Subcutaneous adipose tissue (tissue), 4 donors: ENCODE measurements around the gene LIX1L. TPM values are rescaled to one million over a fixed set of nuclear protein-coding genes. Genes with fewer than 3 reads are reported as not detected.

Experiments used
- total RNA-seq, 4 donors: library from RNA; depleted of rRNA; stranded (reverse); fragments of >200 nt; gene quantifications; one replicate each; pipeline ENCODE4 v1.1.0, GENCODE V29; 2016
- TF ChIP-seq, protein P1 (sequence below): fragments of 450-650 bp; IDR thresholded peaks from one replicate; pipeline ENCODE4 v1.5.1; 2016; ENCODE audit warnings: low read depth, mild to moderate bottlenecking, control low read depth, antibody characterized with exemption, moderate library complexity

Gene LIX1L
- total RNA-seq, 4 donors from 2014 or later = 21.4 to 26.4 (median 22.5) TPM

DNA sequence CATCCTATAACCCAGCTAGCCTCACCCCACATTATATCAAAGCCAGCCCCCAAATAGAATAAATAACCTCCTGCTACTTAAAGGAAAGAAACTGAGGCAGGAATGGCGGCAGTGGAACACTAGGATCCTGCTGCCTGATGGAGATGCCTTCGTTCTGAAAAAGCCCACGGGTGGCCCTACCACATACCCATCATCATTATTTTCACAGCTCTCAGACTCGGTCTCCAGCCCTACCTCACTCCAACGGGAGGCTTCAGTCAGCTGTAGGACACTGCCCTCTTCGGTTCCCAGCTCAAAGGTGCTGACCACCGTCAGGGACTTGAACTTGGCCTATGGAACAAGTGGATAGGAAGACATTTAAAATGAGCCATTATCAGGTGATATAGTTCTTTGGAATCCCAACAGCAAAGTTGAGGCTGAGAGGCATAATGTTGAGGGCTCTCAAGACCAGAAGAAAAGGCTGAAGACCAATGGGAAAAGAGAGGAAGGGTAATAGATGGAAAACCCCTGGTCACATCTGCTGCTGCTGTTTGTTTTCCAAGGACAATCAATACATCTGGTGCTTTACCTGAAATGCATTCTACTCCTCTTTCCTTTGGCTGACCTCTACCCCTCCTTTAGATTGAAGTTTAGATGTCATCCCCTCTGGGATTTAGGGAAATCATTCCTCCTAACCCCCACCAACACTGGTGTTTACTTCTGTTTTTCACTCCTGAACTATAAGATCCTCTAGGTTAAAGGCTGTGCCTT lies 64.3 kb downstream of the LIX1L start:
- TF ChIP-seq, protein P1, sequence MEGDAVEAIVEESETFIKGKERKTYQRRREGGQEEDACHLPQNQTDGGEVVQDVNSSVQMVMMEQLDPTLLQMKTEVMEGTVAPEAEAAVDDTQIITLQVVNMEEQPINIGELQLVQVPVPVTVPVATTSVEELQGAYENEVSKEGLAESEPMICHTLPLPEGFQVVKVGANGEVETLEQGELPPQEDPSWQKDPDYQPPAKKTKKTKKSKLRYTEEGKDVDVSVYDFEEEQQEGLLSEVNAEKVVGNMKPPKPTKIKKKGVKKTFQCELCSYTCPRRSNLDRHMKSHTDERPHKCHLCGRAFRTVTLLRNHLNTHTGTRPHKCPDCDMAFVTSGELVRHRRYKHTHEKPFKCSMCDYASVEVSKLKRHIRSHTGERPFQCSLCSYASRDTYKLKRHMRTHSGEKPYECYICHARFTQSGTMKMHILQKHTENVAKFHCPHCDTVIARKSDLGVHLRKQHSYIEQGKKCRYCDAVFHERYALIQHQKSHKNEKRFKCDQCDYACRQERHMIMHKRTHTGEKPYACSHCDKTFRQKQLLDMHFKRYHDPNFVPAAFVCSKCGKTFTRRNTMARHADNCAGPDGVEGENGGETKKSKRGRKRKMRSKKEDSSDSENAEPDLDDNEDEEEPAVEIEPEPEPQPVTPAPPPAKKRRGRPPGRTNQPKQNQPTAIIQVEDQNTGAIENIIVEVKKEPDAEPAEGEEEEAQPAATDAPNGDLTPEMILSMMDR = no peak

DNA sequence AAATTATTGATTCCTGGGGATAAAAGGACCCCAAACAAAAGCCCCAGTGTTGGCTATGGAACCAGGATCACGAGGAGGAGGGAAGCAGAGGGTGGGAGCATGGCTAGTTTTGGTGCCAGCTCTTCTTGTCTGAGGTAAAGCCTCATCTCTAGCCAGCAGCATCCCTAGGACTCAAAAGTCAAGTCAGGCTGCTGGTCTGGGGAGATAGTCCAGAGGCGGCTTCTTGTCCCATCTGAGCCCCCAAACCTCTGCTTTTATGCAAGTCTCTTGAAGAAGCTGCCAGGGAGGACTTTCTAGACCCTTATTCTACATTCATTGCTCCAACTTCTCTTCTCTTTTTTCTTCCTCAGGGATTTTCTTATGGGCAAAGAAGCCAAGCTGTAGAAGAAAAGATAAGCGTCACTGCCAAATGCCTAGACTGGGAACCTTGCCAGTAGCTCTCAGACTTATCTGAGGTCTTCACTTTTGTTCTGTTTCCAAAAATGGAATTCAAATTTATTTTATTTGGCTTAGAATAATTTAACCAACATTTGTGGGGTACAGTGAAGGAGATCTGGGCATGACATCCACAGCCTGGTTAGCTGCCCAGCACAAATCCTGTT lies 65.2 kb downstream of the LIX1L start:
- TF ChIP-seq, protein P1 = no peak

DNA sequence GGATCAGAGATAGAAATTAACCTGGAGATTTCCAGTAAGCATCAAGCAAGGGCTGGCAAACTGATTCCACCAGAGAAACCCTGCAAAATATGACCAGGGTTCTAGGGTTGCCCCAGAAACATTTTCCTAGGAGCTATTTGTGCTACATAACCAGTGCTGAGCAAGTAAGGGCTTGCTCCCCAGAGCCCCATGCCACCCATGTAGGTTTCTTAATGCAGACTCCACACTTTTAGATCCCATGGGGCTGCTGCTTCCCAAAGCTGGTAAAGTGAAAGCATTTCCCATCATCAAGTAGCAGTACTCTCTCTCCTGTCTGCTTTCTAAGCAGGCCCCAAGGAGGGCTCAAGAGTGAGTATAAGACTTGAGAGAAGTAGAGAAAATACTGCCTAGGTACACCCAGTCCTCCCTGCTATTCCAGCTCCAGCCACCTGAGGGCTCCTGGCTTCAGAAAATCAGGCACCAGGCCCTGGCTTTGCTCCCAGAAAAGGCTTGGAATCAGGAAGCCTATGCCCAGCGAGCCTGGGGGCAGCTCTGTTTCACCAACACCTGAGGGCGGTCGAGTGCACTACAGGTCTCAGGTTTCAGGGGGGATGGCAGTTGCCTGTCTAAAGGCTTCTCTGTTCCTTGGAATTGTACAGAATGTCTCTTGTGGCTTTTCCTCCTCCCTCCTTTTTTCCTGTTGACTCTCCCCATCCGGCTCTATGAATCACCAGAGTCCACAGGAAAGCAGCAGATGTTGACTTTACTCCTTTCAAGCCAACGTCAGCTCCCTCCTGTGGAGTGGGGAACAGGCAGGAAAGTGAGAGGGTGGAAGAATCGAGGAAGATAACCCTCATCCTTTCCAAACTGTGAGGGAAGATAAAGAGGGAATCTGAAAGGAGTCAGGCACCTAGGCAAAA lies 66.0 kb downstream of the LIX1L start:
- TF ChIP-seq, protein P1 = no peak

DNA sequence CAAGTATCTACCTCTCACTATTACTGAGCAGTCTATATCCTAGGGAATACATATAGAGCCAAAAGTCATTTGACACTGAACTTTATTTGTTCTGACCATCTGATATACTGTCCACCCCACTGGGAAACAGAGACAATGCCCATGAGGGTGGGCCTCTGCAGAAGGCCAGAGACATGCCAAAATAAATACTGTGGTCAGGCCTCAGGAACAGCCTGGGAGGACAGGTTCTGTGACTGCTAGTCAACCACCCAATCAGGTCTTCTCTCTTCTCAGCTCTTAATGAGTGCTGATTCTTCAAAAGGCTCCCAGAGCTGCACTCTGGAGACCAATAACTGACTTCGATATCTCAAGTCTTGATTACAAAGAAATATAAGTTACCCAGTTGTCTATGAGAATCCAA lies 66.7 kb downstream of the LIX1L start:
- TF ChIP-seq, protein P1 = no peak

DNA sequence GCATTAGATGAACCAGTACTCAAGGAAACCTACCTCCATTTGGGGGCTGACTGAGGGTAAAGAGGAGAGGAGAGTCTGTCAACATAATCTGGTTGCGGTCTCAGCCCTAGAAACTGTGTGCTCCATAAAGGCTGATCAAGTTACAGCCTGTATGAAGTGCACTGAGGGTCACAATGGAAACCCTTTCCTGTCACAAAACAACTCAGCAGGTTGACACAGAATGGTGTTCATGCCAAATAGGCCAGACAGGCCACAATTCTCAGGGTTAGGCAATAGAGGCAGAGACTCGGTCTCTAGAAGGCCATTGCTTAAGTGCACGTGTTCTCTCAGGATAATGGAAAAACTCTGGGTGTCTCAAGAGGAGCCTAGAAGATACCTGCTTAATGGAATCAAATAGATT lies 68.1 kb downstream of the LIX1L start:
- TF ChIP-seq, protein P1 = no peak

DNA sequence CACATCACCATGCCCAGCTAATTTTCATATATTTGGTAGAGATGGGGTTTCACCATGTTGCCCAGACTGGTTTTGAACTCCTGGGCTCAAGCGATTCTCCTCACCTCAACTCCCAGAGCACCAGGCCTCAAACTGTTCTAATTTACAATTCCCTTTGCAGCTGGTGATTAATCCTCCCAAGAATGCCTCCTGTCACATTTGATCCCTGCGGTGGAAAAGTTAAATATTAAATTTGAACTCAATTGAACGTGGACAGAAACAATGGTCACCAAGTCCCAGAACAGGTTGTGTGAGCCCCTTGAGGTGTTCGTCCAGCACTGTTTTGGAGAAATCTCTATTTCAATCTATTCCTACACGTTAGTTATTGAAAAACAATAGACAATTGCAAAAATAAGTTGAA lies 70.2 kb downstream of the LIX1L start:
- TF ChIP-seq, protein P1 = no peak

DNA sequence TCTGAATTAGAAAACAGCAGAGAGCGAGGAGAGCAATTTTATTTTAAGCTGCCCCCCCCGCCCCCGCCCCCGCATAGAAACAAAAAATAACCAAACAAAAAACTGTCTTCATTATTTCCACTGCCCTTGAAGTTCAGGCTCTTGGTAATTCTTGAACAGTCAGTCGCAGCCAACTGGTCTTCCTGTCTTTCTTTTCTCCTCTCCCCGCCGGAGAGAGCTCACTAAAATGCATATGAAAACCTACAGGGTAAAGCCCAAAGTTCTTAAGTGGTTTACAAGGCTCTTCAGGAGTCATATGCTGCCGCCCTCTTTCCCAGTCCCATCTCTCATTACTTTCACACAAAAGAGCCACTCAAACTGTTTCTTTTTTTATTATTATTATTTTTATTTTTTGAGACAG lies 71.0 kb downstream of the LIX1L start:
- TF ChIP-seq, protein P1 = no peak
